Measurements from ENCODE around the gene ZNF649. TPM values are rescaled to one million over a fixed set of nuclear protein-coding genes. Genes with fewer than 3 reads are reported as not detected.

Gene ZNF649
- total RNA-seq, 2 experiments from 2014 or later, result 8.6 to 10.7 TPM

DNA sequence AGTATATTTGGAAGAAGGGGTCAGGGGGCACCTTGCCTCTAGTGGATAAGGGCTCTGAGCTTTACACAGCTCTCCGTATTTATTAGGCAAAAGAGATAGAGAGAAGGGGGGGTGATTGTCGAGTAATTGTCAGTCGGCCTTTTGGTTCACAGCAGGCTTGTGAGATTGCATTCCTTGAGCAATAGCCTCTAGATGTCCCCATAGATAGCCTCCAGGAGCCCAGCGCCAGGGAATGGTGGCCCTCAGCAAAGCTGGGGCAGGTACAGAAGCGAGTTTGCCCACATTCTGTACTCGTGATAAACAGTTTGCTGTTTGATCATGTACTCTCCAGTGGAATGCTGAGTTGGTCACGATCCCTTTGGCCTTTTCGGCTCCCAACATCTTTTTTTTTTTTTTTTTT is 27.1 kb upstream of the ZNF649 start:
- POLR2A ChIA-PET, result no interaction called here
- Mint-ChIP-seq H3K4me1 (ENCODE audit: low read depth) (peaks cover 7% of the 10 kb centered on the region), H3K27ac (no peak overlapping the region), H3K9me3 (peaks cover 35% of the 10 kb centered on the region), H3K36me3 (ENCODE audit: low read depth) (peaks cover 82% of the 10 kb centered on the region), H3K27me3 (no peaks in the 10 kb centered on the region), H3K4me3 (no peak overlapping the region)
- TF ChIP-seq, protein P1, sequence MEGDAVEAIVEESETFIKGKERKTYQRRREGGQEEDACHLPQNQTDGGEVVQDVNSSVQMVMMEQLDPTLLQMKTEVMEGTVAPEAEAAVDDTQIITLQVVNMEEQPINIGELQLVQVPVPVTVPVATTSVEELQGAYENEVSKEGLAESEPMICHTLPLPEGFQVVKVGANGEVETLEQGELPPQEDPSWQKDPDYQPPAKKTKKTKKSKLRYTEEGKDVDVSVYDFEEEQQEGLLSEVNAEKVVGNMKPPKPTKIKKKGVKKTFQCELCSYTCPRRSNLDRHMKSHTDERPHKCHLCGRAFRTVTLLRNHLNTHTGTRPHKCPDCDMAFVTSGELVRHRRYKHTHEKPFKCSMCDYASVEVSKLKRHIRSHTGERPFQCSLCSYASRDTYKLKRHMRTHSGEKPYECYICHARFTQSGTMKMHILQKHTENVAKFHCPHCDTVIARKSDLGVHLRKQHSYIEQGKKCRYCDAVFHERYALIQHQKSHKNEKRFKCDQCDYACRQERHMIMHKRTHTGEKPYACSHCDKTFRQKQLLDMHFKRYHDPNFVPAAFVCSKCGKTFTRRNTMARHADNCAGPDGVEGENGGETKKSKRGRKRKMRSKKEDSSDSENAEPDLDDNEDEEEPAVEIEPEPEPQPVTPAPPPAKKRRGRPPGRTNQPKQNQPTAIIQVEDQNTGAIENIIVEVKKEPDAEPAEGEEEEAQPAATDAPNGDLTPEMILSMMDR (IDR thresholded peaks at IDR 0.05), result no peak
- intact Hi-C loops (cut with micrococcal nuclease), result no loop called here
- ATAC-seq (no peak), DNase-seq (no peak)
- CTCF ChIA-PET, result no interaction called here

DNA sequence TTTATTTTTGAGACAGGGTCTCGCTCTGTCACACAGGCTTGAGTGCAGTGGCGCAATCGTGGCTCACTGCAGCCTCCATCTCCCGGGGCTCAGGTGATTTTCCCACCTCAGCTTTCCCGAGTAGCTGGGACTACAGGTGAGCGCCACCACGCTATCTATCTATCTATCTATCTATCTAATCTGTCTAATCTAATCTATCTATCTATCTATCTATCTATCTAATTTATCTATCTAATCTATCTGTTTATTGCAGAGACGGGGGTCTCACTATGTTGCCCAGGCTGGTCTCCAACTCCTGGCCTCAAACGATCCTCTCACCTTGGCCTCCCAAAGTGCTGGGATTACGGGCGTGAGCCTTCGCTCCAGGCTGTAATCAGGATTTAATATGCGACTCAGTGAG is 23.0 kb upstream of the ZNF649 start:
- intact Hi-C loops (cut with micrococcal nuclease), result no loop called here
- H3K4me3 Mint-ChIP-seq, result peak overlapping the region; percentile 93
- ChIA-PET CTCF (no interaction called here), POLR2A (interaction anchor here (1.2 kb wide), 1 partner anchor 13 kb away, joined by 5 read pairs; no protein-coding TSS in a partner anchor)
- ATAC-seq, result no peak
- H3K9me3 Mint-ChIP-seq, result peaks cover 51% of the 10 kb centered on the region
- peaks cover 13% of the 10 kb centered on the region for H3K4me1 Mint-ChIP-seq (ENCODE audit: low read depth)
- no peaks in the 10 kb centered on the region for H3K27me3 Mint-ChIP-seq
- DNase-seq, result no peak
- H3K27ac Mint-ChIP-seq, result peak overlapping the region; percentile 98
- peaks cover 68% of the 10 kb centered on the region for H3K36me3 Mint-ChIP-seq (ENCODE audit: low read depth)
- TF ChIP-seq, protein P1 (IDR thresholded peaks at IDR 0.05), result no peak

DNA sequence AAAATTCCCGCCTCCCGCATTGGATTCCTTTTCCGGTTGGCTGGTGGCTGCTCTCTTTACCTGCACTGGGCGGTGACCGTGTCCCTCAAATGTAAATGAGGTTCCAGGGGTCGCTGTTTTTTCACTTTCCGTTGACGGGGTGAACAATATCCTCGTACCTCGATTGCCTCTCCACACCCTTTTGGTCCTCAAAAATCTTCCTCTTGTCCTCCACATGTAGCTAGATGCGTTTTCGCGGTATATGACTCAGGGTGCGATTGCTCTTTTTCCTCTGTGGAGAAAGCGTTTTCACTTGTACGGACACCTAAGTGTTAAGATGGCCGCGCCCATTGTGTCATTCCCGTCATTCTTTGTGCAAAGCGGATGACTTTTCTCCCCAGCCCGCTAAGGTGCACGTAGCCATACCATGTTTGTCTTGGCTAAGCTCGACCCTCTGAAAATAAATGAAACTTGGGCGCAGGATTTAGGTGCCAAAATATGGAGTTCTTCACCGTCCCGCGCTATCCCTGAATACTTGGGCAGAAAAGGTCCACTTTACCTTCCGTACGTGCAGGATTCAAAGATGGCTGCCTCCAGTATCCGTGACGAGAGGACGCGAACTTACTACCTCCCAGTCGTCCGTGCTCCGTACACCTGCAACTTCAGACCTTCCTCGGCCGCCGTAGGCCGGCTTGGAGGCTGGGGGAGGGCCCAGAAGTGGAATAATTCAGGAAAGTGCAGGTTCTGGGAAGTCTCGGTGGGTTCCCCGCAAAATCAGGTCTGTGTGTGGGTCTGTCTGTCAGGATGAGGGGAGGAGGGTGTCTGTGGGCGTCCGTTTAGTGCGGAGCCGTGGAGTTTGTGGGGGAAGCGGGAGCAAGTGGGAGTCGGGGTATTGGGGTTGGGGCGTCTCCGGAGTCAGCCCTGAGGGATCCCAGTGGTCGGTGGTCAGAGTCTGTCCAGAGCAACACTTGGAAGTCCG is 22.2 kb upstream of the ZNF649 start, which contains the start of gene ZNF613:
Gene ZNF613 (plus strand): TSS at position 689 of the 958 bp plus-strand sequence. CDS start 8,749 bp downstream, outside the sequence.
- ATAC-seq (peak; percentile 95), DNase-seq (peak; percentile 90)
- Mint-ChIP-seq H3K27me3 (no peaks in the 10 kb centered on the region), H3K9me3 (peaks cover 59% of the 10 kb centered on the region), H3K4me3 (peak within 1 kb of the TSS; percentile 93), H3K36me3 (ENCODE audit: low read depth) (peaks cover 66% of the 10 kb centered on the region), H3K4me1 (ENCODE audit: low read depth) (peaks cover 13% of the 10 kb centered on the region), H3K27ac (peak within 1 kb of the TSS; percentile 98)
- CTCF ChIA-PET, result no interaction called here
- POLR2A ChIA-PET, result interaction anchor here (0.7 to 1.0 kb wide), 2 partner anchors 208 to 857 kb away, joined by 3 read pairs; no protein-coding TSS in a partner anchor
- TF ChIP-seq, protein P1 (IDR thresholded peaks at IDR 0.05), result no peak
- intact Hi-C loops (cut with micrococcal nuclease), result no loop called here

DNA sequence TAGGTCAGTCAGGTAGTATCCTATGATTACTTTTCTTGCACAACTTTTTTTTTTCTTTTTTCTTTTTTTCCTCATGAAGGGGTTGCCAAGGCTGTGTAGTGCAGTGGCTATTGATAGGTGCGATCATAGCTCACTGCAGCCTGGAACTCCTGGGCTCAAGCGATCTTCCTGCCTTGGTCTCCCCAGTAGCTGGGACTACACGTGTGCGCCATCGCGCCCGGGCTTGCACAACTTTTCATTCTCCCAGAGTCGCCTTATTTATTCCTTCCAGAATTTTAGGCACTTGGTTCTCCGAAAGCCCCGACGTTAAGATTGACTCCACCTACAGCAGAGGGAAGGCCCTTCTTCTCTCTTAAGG is 21.6 kb upstream of the ZNF649 start:
- H3K4me3 Mint-ChIP-seq, result peak overlapping the region; percentile 93
- H3K27ac Mint-ChIP-seq, result peak overlapping the region; percentile 98
- no peaks in the 10 kb centered on the region for H3K27me3 Mint-ChIP-seq
- DNase-seq, result no peak
- no peak for ATAC-seq
- TF ChIP-seq, protein P1 (IDR thresholded peaks at IDR 0.05), result no peak
- peaks cover 62% of the 10 kb centered on the region for H3K9me3 Mint-ChIP-seq
- POLR2A ChIA-PET, result interaction anchor here (0.7 to 1.0 kb wide), 2 partner anchors 208 to 858 kb away, joined by 3 read pairs; no protein-coding TSS in a partner anchor
- CTCF ChIA-PET, result no interaction called here
- H3K4me1 Mint-ChIP-seq (ENCODE audit: low read depth), result peaks cover 13% of the 10 kb centered on the region
- H3K36me3 Mint-ChIP-seq (ENCODE audit: low read depth), result peaks cover 64% of the 10 kb centered on the region
- intact Hi-C loops (cut with micrococcal nuclease), result no loop called here

DNA sequence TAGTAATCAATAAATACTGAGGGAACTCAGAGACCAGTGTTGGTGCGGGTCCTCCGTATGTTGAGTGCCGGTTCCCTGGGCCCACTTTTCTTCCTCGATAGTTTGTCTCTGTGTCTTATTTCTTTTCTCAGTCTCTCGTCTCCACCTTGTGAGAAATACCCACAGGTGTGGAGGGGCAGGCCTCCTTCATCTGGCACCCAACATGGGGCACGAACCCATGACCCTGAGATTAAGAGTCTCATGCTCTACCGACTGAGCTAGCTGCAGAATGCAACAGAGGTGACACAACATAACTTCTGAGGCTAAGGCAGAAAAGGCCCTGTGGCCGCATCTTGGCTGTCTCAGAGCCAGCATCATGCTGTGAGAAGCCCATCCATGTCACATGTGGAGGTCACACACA is 17.1 kb upstream of the ZNF649 start:
- Mint-ChIP-seq H3K9me3 (peaks cover 79% of the 10 kb centered on the region), H3K36me3 (ENCODE audit: low read depth) (peaks cover 41% of the 10 kb centered on the region), H3K4me3 (no peak overlapping the region), H3K27ac (no peak overlapping the region), H3K4me1 (ENCODE audit: low read depth) (peaks cover 6% of the 10 kb centered on the region), H3K27me3 (no peaks in the 10 kb centered on the region)
- ChIA-PET CTCF (interaction anchor here (1.1 kb wide), 1 partner anchor 315 kb away, joined by 3 read pairs; no protein-coding TSS in a partner anchor), POLR2A (interaction anchor here (0.6 kb wide), 1 partner anchor 330 kb away, joined by 3 read pairs; no protein-coding TSS in a partner anchor)
- no peak for ATAC-seq
- TF ChIP-seq, protein P1 (IDR thresholded peaks at IDR 0.05), result no peak
- intact Hi-C loops (cut with micrococcal nuclease), result no loop called here
- peak; percentile 8 for DNase-seq
